A673 (cell line): ENCODE measurements around the gene DDX42. TPM values are rescaled to one million over a fixed set of nuclear protein-coding genes. Genes with fewer than 3 reads are reported as not detected.

Experiments used
- BruUV-seq: library from RNA; stranded (reverse); fragments of 400-500 nt; replicated peaks from 2 replicates; lab custom pipeline; 2021; lab: Mats Ljungman, UMichigan
- CTCF ChIA-PET: fragments of 300-600 bp; sonication (Branson Sonifier 250); formaldehyde crosslinking; loops from one replicate; lab custom pipeline; 2022; ENCODE audit warnings: antibody characterized with exemption; lab: Charles Lee
- POLR2A ChIA-PET: fragments of 300-600 bp; sonication (Branson Sonifier 250); formaldehyde crosslinking; loops from one replicate; lab custom pipeline; 2022; ENCODE audit warnings: antibody characterized with exemption; ENCODE audit not compliant: low non-redundant PET; lab: Charles Lee
- DNase-seq: peaks from one replicate; pipeline ENCODE4 v3.0.0-alpha.2; 2015; ENCODE audit warnings: low spot score
- H3K27ac ChIP-seq: fragments of 200-600 bp; sonication (generic); 2 replicates; pipeline ENCODE4 v1.5.1; 2016; ENCODE audit warnings: mixed run types, low read depth, mild to moderate bottlenecking, mixed read lengths, antibody characterized with exemption, low read length; ENCODE audit not compliant: poor library complexity, severe bottlenecking
- H3K27me3 ChIP-seq: fragments of 200-600 bp; sonication (generic); replicated peaks from 2 replicates; pipeline ENCODE4 v1.6.1; 2017; ENCODE audit warnings: mixed run types, low read depth, mild to moderate bottlenecking, mixed read lengths, antibody characterized with exemption, low read length; ENCODE audit not compliant: insufficient read depth, poor library complexity
- H3K36me3 ChIP-seq: fragments of 200-600 bp; sonication (generic); 2 replicates; pipeline ENCODE4 v1.6.1; 2016; ENCODE audit warnings: mixed run types, mild to moderate bottlenecking, mixed read lengths, antibody characterized with exemption, low read length; ENCODE audit not compliant: insufficient read depth, poor library complexity, severe bottlenecking
- H3K4me1 ChIP-seq: fragments of 200-600 bp; sonication (generic); 2 replicates; pipeline ENCODE4 v1.6.1; 2017; ENCODE audit warnings: mixed run types, mild to moderate bottlenecking, mixed read lengths, antibody characterized with exemption, low read length; ENCODE audit not compliant: insufficient read depth, poor library complexity, severe bottlenecking
- H3K4me3 ChIP-seq: fragments of 200-600 bp; sonication (generic); 2 replicates; pipeline ENCODE4 v1.5.1; 2016; ENCODE audit warnings: low read depth, mixed run types, mild to moderate bottlenecking, mixed read lengths, low read length; ENCODE audit not compliant: poor library complexity, severe bottlenecking
- H3K9me3 ChIP-seq: fragments of 200-600 bp; sonication (generic); 2 replicates; pipeline ENCODE4 v1.6.1; 2016; ENCODE audit warnings: mixed run types, low read depth, mild to moderate bottlenecking, mixed read lengths, antibody characterized with exemption, low read length; ENCODE audit not compliant: poor library complexity, severe bottlenecking
- CTCF ChIP-seq: fragments of 300-800, 200-600 bp; sonication (generic); conservative IDR thresholded peaks from 2 replicates; pipeline ENCODE4 v1.5.1; 2017; ENCODE audit warnings: low read depth, mild to moderate bottlenecking, antibody characterized with exemption, low read length, moderate library complexity, mixed read lengths
- EZH2 ChIP-seq: fragments of 200-600 bp; sonication (generic); IDR thresholded peaks from 2 replicates; pipeline ENCODE4 v1.6.1; 2017; ENCODE audit warnings: borderline replicate concordance, low read depth, mild to moderate bottlenecking, mixed read lengths, antibody characterized with exemption, low read length; ENCODE audit not compliant: poor library complexity, severe bottlenecking
- intact Hi-C: fragments of 100-400 bp; cut with micrococcal nuclease; formaldehyde crosslinking; loops from one replicate; pipeline ENCODE4 v1.10.0; 2022; ENCODE audit not compliant: unreplicated experiment
- total RNA-seq: library from RNA; stranded (reverse); gene quantifications from 2 replicates; pipeline ENCODE4 v1.2.3, GENCODE V29; 2021

DDX42 gene
- total RNA-seq, 1 experiment from 2014 or later: 148 TPM

GRCh38 chr17:63740464-63741142, 33.4 kb upstream of the DDX42 start:
- Histone ChIP-seq H3K4me1 (peaks cover 4% of the 10 kb centered on the region), H3K27ac (peak overlapping the region; percentile 93), H3K9me3 (no peaks in the 10 kb centered on the region), H3K36me3 (no peaks in the 10 kb centered on the region), H3K27me3 (no peaks in the 10 kb centered on the region), H3K4me3 (peak overlapping the region; percentile 91)
- DNase-seq: no peak
- ChIA-PET POLR2A (interaction anchor here (0.6 kb wide), 1 partner anchor 787 kb away, joined by 6 read pairs; no protein-coding TSS in a partner anchor), CTCF (no interaction called here)
- TSS peak; percentile 66 for BruUV-seq
- intact Hi-C loops: no loop called here
- no peak for TF ChIP-seq EZH2
- TF ChIP-seq CTCF: no peak

- BruUV-seq: no TSS peak
- DNase-seq: no peak
- ChIA-PET POLR2A (no interaction called here), CTCF (no interaction called here)
- TF ChIP-seq CTCF (no peak), EZH2 (no peak)
- Histone ChIP-seq H3K4me3 (peak overlapping the region; percentile 91), H3K27ac (peak overlapping the region; percentile 93), H3K36me3 (peaks cover 3% of the 10 kb centered on the region), H3K4me1 (peaks cover 4% of the 10 kb centered on the region), H3K27me3 (no peaks in the 10 kb centered on the region), H3K9me3 (no peaks in the 10 kb centered on the region)
- intact Hi-C loops: no loop called here
These were observed 32.9 kb upstream of the DDX42 start for GRCh38 chr17:63741143-63741407.

GRCh38 chr17:63741408-63742173, 32.4 kb upstream of the DDX42 start, which contains the start of gene STRADA:
STRADA (minus strand) TSS chr17:63741799; CDS start chr17:63728369, 13,430 bp downstream.
- TF ChIP-seq CTCF: no peak
- no peak for TF ChIP-seq EZH2
- intact Hi-C loops: no loop called here
- no peaks in the 10 kb centered on the region for H3K9me3 ChIP-seq
- no peaks in the 10 kb centered on the region for H3K27me3 ChIP-seq
- peak within 1 kb of the TSS; percentile 93 for H3K27ac ChIP-seq
- H3K4me3 ChIP-seq: peak within 1 kb of the TSS; percentile 91
- ChIA-PET CTCF (interaction anchor here (0.7 kb wide), 1 partner anchor 41 kb away, joined by 3 read pairs; no protein-coding TSS in a partner anchor), POLR2A (no interaction called here)
- peaks cover 8% of the 10 kb centered on the region for H3K36me3 ChIP-seq
- peaks cover 4% of the 10 kb centered on the region for H3K4me1 ChIP-seq
- peak; percentile 99 for DNase-seq
- BruUV-seq: no TSS peak
